H1 (cell line): ENCODE results near the gene TBCB. TPM values are rescaled to one million over a fixed set of nuclear protein-coding genes. Genes with fewer than 3 reads are reported as not detected.

Experiments used
- BACH1 ChIP-seq: IDR thresholded peaks from 2 replicates; pipeline ENCODE4 v1.6.1; 2012; ENCODE audit warnings: low read length, improper control_type of control experiment
- CBX5 ChIP-seq: fragments of 300-800, 300-1000 bp; sonication (generic); IDR thresholded peaks from 2 replicates; pipeline ENCODE4 v1.7.1; 2016; ENCODE audit warnings: antibody characterized with exemption, low read length, low read depth
- KDM4A ChIP-seq: IDR thresholded peaks from one replicate; pipeline ENCODE4 v1.7.1; 2012; ENCODE audit warnings: low read depth, mild to moderate bottlenecking, moderate library complexity, low read length, inconsistent platforms; ENCODE audit not compliant: severe bottlenecking
- RNF2 ChIP-seq: fragments of 200-900, 300-1000 bp; sonication (generic); IDR thresholded peaks from 2 replicates; pipeline ENCODE4 v1.7.1; 2016; ENCODE audit warnings: borderline replicate concordance, low read depth, mild to moderate bottlenecking, antibody characterized with exemption, low read length; ENCODE audit not compliant: poor library complexity, severe bottlenecking; ENCODE audit errors: missing control alignments
- SIN3A ChIP-seq, 2 experiments: IDR thresholded peaks in 1 of 2; conservative IDR thresholded peaks in 1 of 2; 2 replicates each; pipeline ENCODE4 v1.6.1; 2011 to 2012; ENCODE audit warnings: low read length in 2 of 2, improper control_type of control experiment in 1 of 2, low read depth in 1 of 2, mild to moderate bottlenecking in 1 of 2
- polyA plus RNA-seq, 7 experiments: library from polyadenylated mRNA; depleted of rRNA in 3 of 7; stranded (reverse) in 5 of 7; unstranded in 2 of 7; fragments of >200 nt in 5 of 7; fragments of 200-250 nt in 2 of 7; gene quantifications; 1 replicate in 5 of 7; 2 replicates in 1 of 7; 4 replicates in 1 of 7; pipeline versions ENCODE4 v1.2.1 to v1.2.3, GENCODE V29; 2011 to 2013; ENCODE audit warnings: missing spikeins in 2 of 7, mixed read lengths in 2 of 7
- total RNA-seq: library from RNA; stranded (reverse); fragmentation: NEBNext Ultra II Directional; extraction: Animal tissue kit (Norgen Biotek cat#: 25700); gene quantifications from 2 replicates; pipeline ENCODE4 v1.2.1, GENCODE V29; 2021
- TF ChIP-seq, protein P1 (sequence below): IDR thresholded peaks from 2 replicates; pipeline ENCODE4 v1.6.1; 2012; ENCODE audit warnings: inconsistent platforms

The TBCB gene
- total and polyA plus RNA-seq, 2 of the 8 experiments (the other 6 are each of a cell fraction or from before 2014, with no cell fraction given): 153 to 286 TPM

- peak; percentile 69 to 74; a peak in 1 of 4 replicates for TF ChIP-seq SIN3A (conservative IDR thresholded peaks at IDR 0.05 in 1 of 2, IDR thresholded peaks at IDR 0.05 in 1 of 2; ENCODE audit: low read depth in 1 of 2, low read length in 2 of 2)
- no peak for TF ChIP-seq CBX5
- TF ChIP-seq KDM4A: peak; percentile 85
- TF ChIP-seq BACH1: no peak
- TF ChIP-seq, protein P1, sequence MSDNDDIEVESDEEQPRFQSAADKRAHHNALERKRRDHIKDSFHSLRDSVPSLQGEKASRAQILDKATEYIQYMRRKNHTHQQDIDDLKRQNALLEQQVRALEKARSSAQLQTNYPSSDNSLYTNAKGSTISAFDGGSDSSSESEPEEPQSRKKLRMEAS: peak; percentile 98
- TF ChIP-seq RNF2: no peak
Measured at GRCh38 chr19:36114721-36115452, 381 bp upstream of the TBCB start, which contains the start of gene POLR2I (continued).
